Stimulated activated naive B cell treated with anti-CD40 and anti-IgM and Interleukin-4, amounts not matched to agents 10 μg/mL and 1 μg/mL and 100 μg/mL, for 72 hours (primary cell): ENCODE results near the gene CCDC28B.
A peak's percentile ranks its signal among the peaks of the same experiment; 100 is the strongest.

Experiments used
- ATAC-seq, 2 donors: fragments of 150-1000 bp; cut with Tn5 transposase; replicated peaks; 2 replicates each; pipeline ENCODE4 v1.10.0; 2021; ENCODE audit warnings: moderate library complexity in 1 of 2
- DNase-seq: peaks from one replicate; pipeline ENCODE4 v3.0.0; 2021
- H3K27ac Mint-ChIP-seq: one replicate; pipeline ENCODE4 v1.8.0; 2022; ENCODE audit warnings: mild to moderate bottlenecking, mixed read lengths
- H3K27me3 Mint-ChIP-seq, 2 donors: one replicate each; pipeline ENCODE4 v1.8.0; 2022; ENCODE audit warnings: mixed read lengths in 2 of 2
- H3K36me3 Mint-ChIP-seq, 2 donors: one replicate each; pipeline ENCODE4 v1.8.0; 2022; ENCODE audit warnings: mixed read lengths in 2 of 2, mild to moderate bottlenecking in 1 of 2
- H3K4me1 Mint-ChIP-seq, 2 donors: one replicate each; pipeline ENCODE4 v1.8.0; 2022; ENCODE audit warnings: mixed read lengths in 2 of 2, mild to moderate bottlenecking in 1 of 2
- H3K4me3 Mint-ChIP-seq, 2 donors: one replicate each; pipeline ENCODE4 v1.8.0; 2022; ENCODE audit warnings: mild to moderate bottlenecking in 2 of 2, mixed read lengths in 2 of 2, moderate library complexity in 1 of 2
- H3K9me3 Mint-ChIP-seq, 2 donors: one replicate each; pipeline ENCODE4 v1.8.0; 2022; ENCODE audit warnings: mixed read lengths in 2 of 2, mild to moderate bottlenecking in 1 of 2

CCDC28B gene

DNA sequence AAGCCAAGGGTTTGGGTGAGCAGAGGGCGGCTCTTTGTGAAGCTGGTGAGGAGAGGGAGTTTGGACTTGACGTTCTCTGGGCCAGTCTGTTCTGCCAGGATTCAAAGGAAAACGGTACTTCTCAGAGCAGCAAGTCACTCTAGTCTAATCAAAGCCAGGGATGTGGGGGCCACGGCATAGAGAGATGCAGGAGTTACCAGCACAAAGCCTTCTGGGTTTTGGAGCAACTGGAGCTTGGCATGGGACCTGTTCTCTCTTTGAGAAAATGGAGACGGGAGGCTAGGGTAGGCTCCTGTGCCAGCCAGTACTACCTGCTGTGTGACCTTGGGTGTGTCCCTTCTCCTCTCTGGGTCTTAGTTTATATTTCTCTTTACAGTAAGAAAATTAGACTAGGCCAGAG lies 18.8 kb upstream of the CCDC28B start:
- Mint-ChIP-seq H3K27me3 (no peaks in the 10 kb centered on the region), H3K4me1 (peaks cover 39 to 62% of the 10 kb centered on the region in 2 donors)

DNA sequence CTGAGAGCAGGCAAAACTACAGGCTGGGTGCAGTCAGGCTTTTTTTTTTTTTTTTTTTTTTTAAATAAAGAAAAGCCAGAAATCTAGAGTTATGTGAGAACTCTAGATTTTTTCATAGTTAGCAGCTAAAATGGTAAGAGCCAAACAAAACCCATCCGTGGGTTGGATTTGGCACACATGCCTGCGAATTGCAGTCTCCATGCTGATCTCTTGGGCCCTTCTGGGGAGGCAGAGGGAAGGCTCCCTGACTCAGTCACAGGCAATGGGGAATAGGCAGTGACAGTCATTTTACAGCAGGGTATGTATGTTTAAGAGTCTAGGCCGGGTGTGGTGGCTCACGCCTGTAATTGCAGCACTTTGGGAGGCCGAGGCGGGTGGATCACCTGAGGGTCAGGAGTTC lies 18.3 kb upstream of the CCDC28B start:
- peaks cover 42 to 53% of the 10 kb centered on the region in 2 donors for H3K36me3 Mint-ChIP-seq
- H3K4me1 Mint-ChIP-seq: peaks cover 40 to 64% of the 10 kb centered on the region in 2 donors
- no peak overlapping the region for H3K27ac Mint-ChIP-seq
- DNase-seq: no peak
- ATAC-seq: no peak
- no peaks in the 10 kb centered on the region for H3K9me3 Mint-ChIP-seq
- H3K27me3 Mint-ChIP-seq: no peaks in the 10 kb centered on the region
- peak overlapping the region; percentile 37 to 41 for H3K4me3 Mint-ChIP-seq

More for the DNA sequence above, 18.8 kb upstream of the CCDC28B start:
- Mint-ChIP-seq H3K36me3 (peaks cover 41 to 51% of the 10 kb centered on the region in 2 donors), H3K4me3 (peak overlapping the region; percentile 89 to 98), H3K9me3 (no peaks in the 10 kb centered on the region), H3K27ac (peak overlapping the region; percentile 77)
- no peak for DNase-seq
- no peak for ATAC-seq

DNA sequence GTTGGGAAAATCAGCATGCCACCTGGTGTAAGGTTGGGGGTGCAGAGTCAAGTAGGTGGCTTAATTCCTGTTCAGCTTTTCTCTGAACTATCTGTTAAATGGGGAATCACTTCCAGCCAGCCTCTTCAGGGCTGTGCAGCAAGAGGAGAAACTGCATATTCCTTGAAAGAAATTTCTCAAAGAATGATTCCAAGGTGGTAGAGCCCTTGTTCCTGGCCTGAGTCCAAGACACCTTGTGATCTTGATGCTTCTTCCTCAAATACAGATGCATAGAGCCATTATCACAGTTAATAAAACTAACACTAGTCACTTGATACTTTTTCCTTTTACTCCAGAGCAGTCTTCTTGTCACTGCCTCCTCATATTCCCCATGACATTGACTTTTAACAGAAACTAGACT lies 15.7 kb upstream of the CCDC28B start:
- peaks cover 53 to 65% of the 10 kb centered on the region in 2 donors for H3K36me3 Mint-ChIP-seq
- no peak for DNase-seq
- H3K4me1 Mint-ChIP-seq: peaks cover 32 to 61% of the 10 kb centered on the region in 2 donors
- H3K9me3 Mint-ChIP-seq: no peaks in the 10 kb centered on the region
- no peak for ATAC-seq
- H3K27me3 Mint-ChIP-seq: no peaks in the 10 kb centered on the region
- H3K27ac Mint-ChIP-seq: no peak overlapping the region
- H3K4me3 Mint-ChIP-seq: no peak overlapping the region

DNA sequence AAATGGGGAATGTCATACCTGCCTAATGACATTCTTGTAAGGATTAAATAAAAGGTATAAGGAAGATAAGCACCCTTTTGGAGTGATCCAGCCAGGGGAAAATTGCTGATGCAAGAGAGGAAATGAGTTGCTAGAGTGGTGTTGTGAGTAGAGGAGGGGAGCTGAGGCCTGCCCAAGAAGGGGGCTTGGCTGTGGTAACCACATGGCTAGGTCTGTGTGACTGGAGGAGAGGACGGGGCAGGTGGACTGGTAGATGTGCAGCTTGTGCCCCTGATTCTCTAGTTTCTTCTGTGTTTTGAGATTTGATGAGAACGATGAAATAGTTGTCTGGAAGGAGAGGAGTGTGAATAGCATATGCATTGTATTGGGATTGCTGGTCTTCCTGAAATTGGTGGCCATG lies 14.3 kb upstream of the CCDC28B start:
- Mint-ChIP-seq H3K4me1 (peaks cover 26 to 49% of the 10 kb centered on the region in 2 donors), H3K4me3 (no peak overlapping the region), H3K36me3 (peaks cover 47 to 60% of the 10 kb centered on the region in 2 donors), H3K27me3 (no peaks in the 10 kb centered on the region), H3K9me3 (no peaks in the 10 kb centered on the region), H3K27ac (no peak overlapping the region)
- no peak for DNase-seq
- ATAC-seq: no peak

DNA sequence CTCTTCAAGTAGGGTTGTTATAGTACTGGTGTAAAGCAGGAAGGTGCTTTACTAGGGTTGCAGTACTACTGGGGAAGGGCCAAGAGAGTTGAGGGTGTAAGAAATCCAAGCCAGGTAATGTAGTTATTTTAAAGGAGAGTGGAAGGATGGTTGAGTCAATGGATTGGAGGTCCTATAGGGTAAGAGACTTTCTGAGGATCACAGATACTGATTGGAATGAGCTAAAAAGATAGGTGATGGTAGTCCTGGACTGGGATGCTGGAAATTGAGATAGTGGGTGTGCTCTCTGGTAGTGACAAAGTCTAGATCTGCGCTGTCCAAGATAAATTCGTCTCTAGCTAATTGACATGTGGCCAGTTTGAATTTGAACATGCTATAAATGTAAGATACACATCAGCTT lies 13.9 kb upstream of the CCDC28B start:
- no peaks in the 10 kb centered on the region for H3K9me3 Mint-ChIP-seq
- H3K4me1 Mint-ChIP-seq: peaks cover 22 to 45% of the 10 kb centered on the region in 2 donors
- ATAC-seq: no peak
- no peaks in the 10 kb centered on the region for H3K27me3 Mint-ChIP-seq
- no peak overlapping the region for H3K4me3 Mint-ChIP-seq
- DNase-seq: no peak
- H3K36me3 Mint-ChIP-seq: peaks cover 44 to 60% of the 10 kb centered on the region in 2 donors
- no peak overlapping the region for H3K27ac Mint-ChIP-seq

DNA sequence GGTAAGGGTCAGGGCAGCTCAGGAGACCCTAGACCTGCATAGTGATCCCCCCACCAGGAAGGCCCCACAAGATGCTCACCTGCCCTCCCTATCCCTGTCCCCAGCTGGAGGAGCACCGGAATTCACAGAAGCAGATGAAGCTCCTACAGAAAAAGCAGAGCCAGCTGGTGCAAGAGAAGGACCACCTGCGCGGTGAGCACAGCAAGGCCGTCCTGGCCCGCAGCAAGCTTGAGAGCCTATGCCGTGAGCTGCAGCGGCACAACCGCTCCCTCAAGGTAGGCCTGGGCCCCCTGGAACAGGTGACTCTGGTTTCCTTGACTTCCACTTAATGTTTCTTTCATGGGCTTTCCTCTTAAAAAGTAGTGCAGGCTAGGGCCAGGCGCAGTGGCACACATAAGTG lies 12.5 kb upstream of the CCDC28B start:
- Mint-ChIP-seq H3K4me1 (peaks cover 21 to 35% of the 10 kb centered on the region in 2 donors), H3K36me3 (peaks cover 53 to 63% of the 10 kb centered on the region in 2 donors), H3K27ac (no peak overlapping the region), H3K27me3 (no peaks in the 10 kb centered on the region), H3K9me3 (no peaks in the 10 kb centered on the region), H3K4me3 (no peak overlapping the region)
- DNase-seq: no peak
- no peak for ATAC-seq

DNA sequence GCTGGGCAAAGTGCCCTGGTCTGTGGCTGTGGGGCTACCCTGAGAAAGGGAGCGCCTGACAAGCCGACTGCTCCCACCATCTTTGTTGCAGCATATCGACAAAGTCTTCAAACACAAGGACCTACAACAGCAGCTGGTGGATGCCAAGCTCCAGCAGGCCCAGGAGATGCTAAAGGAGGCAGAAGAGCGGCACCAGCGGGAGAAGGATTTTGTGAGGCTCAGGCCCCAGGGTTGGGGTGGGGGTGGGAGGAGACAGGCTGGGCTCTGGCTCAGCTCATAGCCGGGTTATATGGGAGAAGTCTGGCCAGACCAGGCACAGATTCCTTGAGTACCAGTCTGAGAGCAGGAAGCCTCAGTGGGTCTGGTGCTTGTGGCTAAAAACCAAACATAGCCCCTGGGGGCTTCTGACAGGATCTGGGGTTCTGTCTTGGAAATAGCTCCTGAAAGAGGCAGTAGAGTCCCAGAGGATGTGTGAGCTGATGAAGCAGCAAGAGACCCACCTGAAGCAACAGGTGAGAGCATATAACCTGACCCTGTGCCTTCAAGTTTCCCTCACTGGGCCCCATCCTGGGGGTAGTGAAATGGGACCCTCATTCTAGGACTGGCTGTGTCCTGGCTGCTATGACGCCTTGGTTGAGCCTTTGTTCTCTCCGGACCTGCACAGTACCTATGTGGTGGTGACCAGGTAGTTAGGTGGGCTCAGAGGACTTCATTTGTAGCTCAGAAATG lies 8.0 kb upstream of the CCDC28B start:
- H3K27me3 Mint-ChIP-seq: no peaks in the 10 kb centered on the region
- H3K36me3 Mint-ChIP-seq: peaks cover 59 to 72% of the 10 kb centered on the region in 2 donors
- ATAC-seq (no peak), DNase-seq (no peak)
- peak overlapping the region; percentile 47 for H3K27ac Mint-ChIP-seq
- peaks cover 17 to 20% of the 10 kb centered on the region in 2 donors for H3K4me1 Mint-ChIP-seq
- no peaks in the 10 kb centered on the region for H3K9me3 Mint-ChIP-seq
- no peak overlapping the region for H3K4me3 Mint-ChIP-seq

DNA sequence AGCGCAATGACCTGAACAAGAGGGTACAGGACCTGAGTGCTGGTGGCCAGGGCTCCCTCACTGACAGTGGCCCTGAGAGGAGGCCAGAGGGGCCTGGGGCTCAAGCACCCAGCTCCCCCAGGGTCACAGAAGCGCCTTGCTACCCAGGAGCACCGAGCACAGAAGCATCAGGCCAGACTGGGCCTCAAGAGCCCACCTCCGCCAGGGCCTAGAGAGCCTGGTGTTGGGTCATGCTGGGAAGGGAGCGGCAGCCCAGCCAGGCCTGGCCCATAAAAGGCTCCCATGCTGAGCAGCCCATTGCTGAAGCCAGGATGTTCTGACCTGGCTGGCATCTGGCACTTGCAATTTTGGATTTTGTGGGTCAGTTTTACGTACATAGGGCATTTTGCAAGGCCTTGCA lies 5.4 kb upstream of the CCDC28B start:
- Mint-ChIP-seq H3K27me3 (no peaks in the 10 kb centered on the region), H3K9me3 (no peaks in the 10 kb centered on the region), H3K27ac (peak overlapping the region; percentile 73), H3K36me3 (peaks cover 55 to 67% of the 10 kb centered on the region in 2 donors), H3K4me3 (no peak overlapping the region), H3K4me1 (peaks cover 31 to 39% of the 10 kb centered on the region in 2 donors)
- DNase-seq (no peak), ATAC-seq (no peak)

DNA sequence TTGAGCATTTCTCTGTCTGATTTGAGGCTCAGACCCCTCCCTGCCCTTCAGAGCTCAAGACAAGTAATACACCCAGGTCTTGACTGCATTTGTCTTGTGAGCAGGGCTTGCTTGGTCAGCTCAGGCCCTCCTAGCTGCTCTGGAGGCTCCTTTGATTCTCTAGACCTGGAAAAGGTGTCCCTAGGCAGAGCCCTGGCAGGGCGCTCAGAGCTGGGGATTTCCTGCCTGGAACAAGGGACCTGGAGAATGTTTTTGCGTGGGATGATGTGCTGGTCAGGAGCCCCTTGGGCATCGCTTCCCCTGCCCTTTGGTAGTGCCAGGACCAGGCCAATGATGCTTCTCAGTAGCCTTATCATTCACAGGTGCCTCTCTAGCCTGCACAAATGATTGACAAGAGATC lies 4.9 kb upstream of the CCDC28B start:
- Mint-ChIP-seq H3K27me3 (no peaks in the 10 kb centered on the region), H3K4me3 (no peak overlapping the region), H3K27ac (peak overlapping the region; percentile 73), H3K9me3 (no peaks in the 10 kb centered on the region), H3K36me3 (peaks cover 53 to 64% of the 10 kb centered on the region in 2 donors), H3K4me1 (peaks cover 34 to 44% of the 10 kb centered on the region in 2 donors)
- ATAC-seq (no peak), DNase-seq (no peak)

DNA sequence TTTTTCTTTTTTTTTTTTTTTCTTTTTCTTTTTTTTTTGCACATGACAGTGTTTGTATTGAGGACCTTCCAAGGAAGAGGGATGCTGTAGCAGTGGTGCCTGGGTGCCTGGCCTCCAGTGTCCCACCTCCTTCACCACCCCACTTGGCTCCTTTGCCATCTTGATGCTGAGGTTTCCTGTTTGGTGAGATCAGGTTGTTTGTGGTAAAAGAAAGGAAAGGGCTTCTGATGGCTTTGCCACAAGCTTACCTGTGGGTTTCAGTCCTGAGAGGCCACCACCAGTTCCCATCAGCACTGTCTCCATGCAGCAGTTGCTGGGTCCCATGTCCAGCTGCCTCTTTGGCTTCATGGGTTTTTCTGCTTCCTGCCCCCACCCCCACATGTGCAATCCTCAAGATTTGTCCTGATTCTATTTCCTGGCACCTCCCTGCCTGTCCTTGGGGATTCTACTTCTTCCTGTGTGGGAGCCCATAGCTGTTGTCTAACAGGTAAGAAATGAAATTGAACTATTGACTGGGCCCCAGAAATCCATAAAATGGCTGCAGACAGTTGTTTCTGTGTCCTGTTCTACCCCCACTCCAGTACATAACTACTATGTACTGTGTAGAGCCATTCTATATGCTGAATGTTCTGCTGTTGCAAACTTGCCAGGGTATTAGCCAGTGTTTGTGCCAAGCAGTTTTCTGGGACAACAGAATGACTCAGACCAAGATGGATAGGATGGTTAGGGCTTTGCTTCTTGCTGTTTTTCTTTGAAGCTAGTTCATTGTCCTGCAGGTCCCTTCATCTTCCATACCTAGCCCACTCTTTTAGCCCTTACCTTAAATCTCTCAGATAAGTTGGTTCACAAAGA lies 4.2 kb upstream of the CCDC28B start:
- H3K27me3 Mint-ChIP-seq: no peaks in the 10 kb centered on the region
- H3K36me3 Mint-ChIP-seq: peaks cover 53 to 61% of the 10 kb centered on the region in 2 donors
- DNase-seq: no peak

DNA sequence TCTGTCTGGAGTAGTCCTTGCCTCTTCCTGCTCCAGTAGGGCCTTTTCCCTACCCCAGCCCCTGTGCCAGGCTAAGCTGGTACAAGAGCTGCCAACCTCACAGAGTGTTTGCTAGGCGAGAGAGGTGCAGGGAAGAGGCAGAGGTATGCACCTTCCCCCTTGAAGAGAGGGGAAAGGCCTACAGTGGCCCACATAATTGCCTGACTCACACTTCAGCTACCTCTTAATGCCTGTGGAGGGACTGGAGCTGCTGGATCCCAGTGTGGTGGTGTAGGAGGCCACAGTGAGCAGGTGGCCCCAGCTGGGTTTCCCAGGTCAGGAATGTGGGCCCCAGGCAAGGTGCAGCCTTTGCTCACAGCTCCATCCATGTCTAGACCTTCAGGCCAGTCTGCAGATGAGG lies 3.3 kb upstream of the CCDC28B start:
- H3K27ac Mint-ChIP-seq: no peak overlapping the region
- no peak for ATAC-seq
- no peak for DNase-seq
- no peaks in the 10 kb centered on the region for H3K9me3 Mint-ChIP-seq
- H3K27me3 Mint-ChIP-seq: no peaks in the 10 kb centered on the region
- H3K4me1 Mint-ChIP-seq: peaks cover 40 to 51% of the 10 kb centered on the region in 2 donors
- H3K4me3 Mint-ChIP-seq: no peak overlapping the region
- H3K36me3 Mint-ChIP-seq: peaks cover 49 to 58% of the 10 kb centered on the region in 2 donors

More for the DNA sequence above, 4.2 kb upstream of the CCDC28B start:
- no peak overlapping the region for H3K27ac Mint-ChIP-seq
- peaks cover 34 to 47% of the 10 kb centered on the region in 2 donors for H3K4me1 Mint-ChIP-seq
- no peak for ATAC-seq
- no peak overlapping the region for H3K4me3 Mint-ChIP-seq
- no peaks in the 10 kb centered on the region for H3K9me3 Mint-ChIP-seq

DNA sequence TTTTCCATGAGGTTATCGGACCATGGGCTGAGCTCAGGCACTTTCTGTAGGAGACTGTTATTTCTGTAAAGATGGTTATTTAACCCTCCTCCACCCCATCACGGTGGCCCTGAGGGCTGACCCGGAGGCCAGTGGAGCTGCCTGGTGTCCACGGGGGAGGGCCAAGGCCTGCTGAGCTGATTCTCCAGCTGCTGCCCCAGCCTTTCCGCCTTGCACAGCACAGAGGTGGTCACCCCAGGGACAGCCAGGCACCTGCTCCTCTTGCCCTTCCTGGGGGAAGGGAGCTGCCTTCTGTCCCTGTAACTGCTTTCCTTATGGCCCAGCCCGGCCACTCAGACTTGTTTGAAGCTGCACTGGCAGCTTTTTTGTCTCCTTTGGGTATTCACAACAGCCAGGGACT lies 2.6 kb upstream of the CCDC28B start:
- Mint-ChIP-seq H3K9me3 (no peaks in the 10 kb centered on the region), H3K27ac (no peak overlapping the region), H3K36me3 (peaks cover 47 to 57% of the 10 kb centered on the region in 2 donors), H3K27me3 (no peaks in the 10 kb centered on the region), H3K4me1 (peaks cover 44 to 58% of the 10 kb centered on the region in 2 donors), H3K4me3 (no peak overlapping the region)
- ATAC-seq (no peak), DNase-seq (no peak)

DNA sequence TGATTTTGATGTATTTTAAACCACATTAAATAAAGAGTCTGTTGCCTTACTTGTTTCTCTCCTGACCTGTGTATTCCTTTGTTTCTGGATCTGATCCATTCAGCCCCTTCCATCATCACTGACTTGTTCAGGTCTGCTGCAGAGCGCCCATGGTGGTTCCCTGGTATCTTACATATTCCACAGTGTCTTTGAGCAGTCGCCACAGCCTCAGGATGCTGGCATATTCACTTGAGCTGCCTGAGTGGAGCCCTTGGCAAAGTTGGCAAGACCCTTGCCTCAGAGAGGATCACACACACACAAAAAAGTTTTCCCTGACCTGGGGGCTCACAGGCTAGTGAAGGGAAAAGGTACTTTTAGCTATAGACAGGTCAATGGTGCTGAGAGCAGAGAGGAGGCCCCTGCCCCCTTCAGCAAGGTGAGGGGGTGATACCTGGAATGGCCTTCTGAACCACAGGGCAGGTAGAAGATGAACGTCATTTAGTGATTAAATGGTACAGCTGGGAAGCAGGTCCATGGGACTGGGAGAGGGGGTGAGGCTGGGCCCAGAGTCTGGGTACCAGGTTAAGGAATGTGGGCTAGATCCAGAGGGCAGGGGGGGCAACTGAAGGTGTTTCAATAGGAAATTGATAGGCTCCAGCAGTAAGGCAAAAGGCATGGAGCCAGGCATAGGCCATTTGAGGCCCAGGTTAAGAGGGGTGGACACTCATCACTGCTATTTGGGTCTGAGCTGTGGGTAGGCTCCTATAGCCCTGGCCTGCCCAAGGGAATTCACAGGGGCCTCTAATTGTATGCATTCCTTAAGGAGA lies 2.0 kb upstream of the CCDC28B start:
- Mint-ChIP-seq H3K27me3 (no peaks in the 10 kb centered on the region), H3K27ac (peak overlapping the region; percentile 99), H3K4me3 (peak overlapping the region in 1 of 2 donors; percentile 42), H3K36me3 (peaks cover 45 to 53% of the 10 kb centered on the region in 2 donors), H3K9me3 (no peaks in the 10 kb centered on the region), H3K4me1 (peaks cover 46 to 63% of the 10 kb centered on the region in 2 donors)
- ATAC-seq (no peak), DNase-seq (no peak)
